Subcutaneous adipose tissue (tissue), 4 donors: ENCODE results near the gene BLM. TPM values are rescaled to one million over a fixed set of nuclear protein-coding genes. Genes with fewer than 3 reads are reported as not detected.

Source experiments
- CTCF ChIP-seq: fragments of 450-650 bp; IDR thresholded peaks from one replicate; pipeline ENCODE4 v1.5.1; 2016; ENCODE audit warnings: low read depth, mild to moderate bottlenecking, control low read depth, antibody characterized with exemption, moderate library complexity
- total RNA-seq, 4 donors: library from RNA; depleted of rRNA; stranded (reverse); fragments of >200 nt; gene quantifications; one replicate each; pipeline ENCODE4 v1.1.0, GENCODE V29; 2016

Gene BLM
- total RNA-seq, 4 donors from 2014 or later = 2.4 to 13.6 (median 6.8) TPM

GRCh38 chr15:90860450-90860849 is 143.3 kb downstream of the BLM start:
- no peak for TF ChIP-seq CTCF

- no peak for TF ChIP-seq CTCF
Measured at GRCh38 chr15:90860942-90861675, 144.0 kb downstream of the BLM start.

GRCh38 chr15:90862487-90862886 is 145.3 kb downstream of the BLM start:
- TF ChIP-seq CTCF = no peak

- no peak for TF ChIP-seq CTCF
Measured at GRCh38 chr15:90862964-90863778, 146.0 kb downstream of the BLM start.

- TF ChIP-seq CTCF = no peak
Measured at GRCh38 chr15:90863987-90864386, 146.8 kb downstream of the BLM start.

- TF ChIP-seq CTCF = no peak
Measured at GRCh38 chr15:90864507-90864906, 147.4 kb downstream of the BLM start.

- no peak for TF ChIP-seq CTCF
Measured at GRCh38 chr15:90865702-90866101, 148.6 kb downstream of the BLM start.
